ENCODE results near the gene SAFB. TPM values are rescaled to one million over a fixed set of nuclear protein-coding genes. Genes with fewer than 3 reads are reported as not detected.

SAFB gene
- polyA plus RNA-seq, 5 donors = 150 to 201 (median 159) TPM

Other genes starting within 250 kb of the SAFB start
- not detected for gene ZNRF4, start 167.7 kb upstream of the SAFB start, polyA plus RNA-seq (ENCODE audit: insufficient read depth in 1 of 5, insufficient read length in 5 of 5, low replicate concordance in 1 of 5)
- under 1 TPM; 0.40 to 0.64 (median 0.50) TPM for gene TINCR, start 55.1 kb upstream of the SAFB start, polyA plus RNA-seq (ENCODE audit: insufficient read depth in 1 of 5, insufficient read length in 5 of 5, low replicate concordance in 1 of 5)
- gene SAFB2, start 307 bp upstream of the SAFB start, polyA plus RNA-seq (ENCODE audit: insufficient read depth in 1 of 5, insufficient read length in 5 of 5, low replicate concordance in 1 of 5) = 100 to 1,000 TPM in 1 of 5 donors, 10 to 100 TPM in 4; 71.8 to 106 (median 80.3) TPM
- 10 to 100 TPM; 24.4 to 66.9 (median 30.4) TPM for gene MICOS13, start 57.4 kb downstream of the SAFB start, polyA plus RNA-seq (ENCODE audit: insufficient read depth in 1 of 5, insufficient read length in 5 of 5, low replicate concordance in 1 of 5)
- gene HSD11B1L, start 57.9 kb downstream of the SAFB start, polyA plus RNA-seq (ENCODE audit: insufficient read depth in 1 of 5, insufficient read length in 5 of 5, low replicate concordance in 1 of 5) = 10 to 100 TPM in 2 of 5 donors, 1 to 10 TPM in 3; 7.5 to 11.4 (median 9.0) TPM
- gene RPL36, start 67.2 kb downstream of the SAFB start, polyA plus RNA-seq (ENCODE audit: insufficient read depth in 1 of 5, insufficient read length in 5 of 5, low replicate concordance in 1 of 5) = 1,000 to 10,000 TPM in 1 of 5 donors, 100 to 1,000 TPM in 4; 697 to 1,241 (median 771) TPM
- gene LONP1, start 97.1 kb downstream of the SAFB start, polyA plus RNA-seq (ENCODE audit: insufficient read depth in 1 of 5, insufficient read length in 5 of 5, low replicate concordance in 1 of 5) = 10 to 100 TPM; 31.2 to 53.7 (median 41.7) TPM
- gene CATSPERD, start 97.6 kb downstream of the SAFB start, polyA plus RNA-seq (ENCODE audit: insufficient read depth in 1 of 5, insufficient read length in 5 of 5, low replicate concordance in 1 of 5) = 1 to 10 TPM in 3 of 5 donors, under 1 TPM in 1, not detected in 1; 0.81 to 2.3 (median 1.8) TPM
- gene PRR22, start 161.7 kb downstream of the SAFB start, polyA plus RNA-seq (ENCODE audit: insufficient read depth in 1 of 5, insufficient read length in 5 of 5, low replicate concordance in 1 of 5) = 1 to 10 TPM; 1.1 to 2.9 (median 2.0) TPM
- 10 to 100 TPM; 22.3 to 33.2 (median 27.3) TPM for gene DUS3L, start 168.1 kb downstream of the SAFB start, polyA plus RNA-seq (ENCODE audit: insufficient read depth in 1 of 5, insufficient read length in 5 of 5, low replicate concordance in 1 of 5)
- 1 to 10 TPM; 1.1 to 2.0 (median 1.7) TPM for gene NRTN, start 182.0 kb downstream of the SAFB start, polyA plus RNA-seq (ENCODE audit: insufficient read depth in 1 of 5, insufficient read length in 5 of 5, low replicate concordance in 1 of 5)
- under 1 TPM; 0.46 to 0.84 (median 0.71) TPM for gene FUT6, start 216.6 kb downstream of the SAFB start, polyA plus RNA-seq (ENCODE audit: insufficient read depth in 1 of 5, insufficient read length in 5 of 5, low replicate concordance in 1 of 5)
- gene FUT3, start 228.4 kb downstream of the SAFB start, polyA plus RNA-seq (ENCODE audit: insufficient read depth in 1 of 5, insufficient read length in 5 of 5, low replicate concordance in 1 of 5) = under 1 TPM in 4 of 5 donors, not detected in 1; 0.49 to 0.66 (median 0.61) TPM
- not detected for gene FUT5, start 247.5 kb downstream of the SAFB start, polyA plus RNA-seq (ENCODE audit: insufficient read depth in 1 of 5, insufficient read length in 5 of 5, low replicate concordance in 1 of 5)

Measured in right lung (tissue), 5 donors.